Left ventricle myocardium inferior (tissue), 1 donor: ENCODE measurements around the gene CADPS. TPM values are rescaled to one million over a fixed set of nuclear protein-coding genes. Genes with fewer than 3 reads are reported as not detected.
A peak's percentile ranks its signal among the peaks of the same experiment; 100 is the strongest.

Source experiments
- DNase-seq: peaks from one replicate; pipeline ENCODE4 v3.0.0-alpha.2; 2020
- H3K27ac ChIP-seq: fragments of 200-600 bp; replicated peaks from 2 replicates; pipeline ENCODE4 v1.8.0; 2021
- H3K27me3 ChIP-seq: fragments of 200-600 bp; 2 replicates; pipeline ENCODE4 v1.8.0; 2021; ENCODE audit warnings: low read depth
- H3K36me3 ChIP-seq: fragments of 200-600 bp; 2 replicates; pipeline ENCODE4 v1.8.0; 2021
- H3K4me1 ChIP-seq: fragments of 200-600 bp; 2 replicates; pipeline ENCODE4 v1.8.0; 2021
- H3K4me3 ChIP-seq: fragments of 200-600 bp; 2 replicates; pipeline ENCODE4 v1.8.0; 2021; ENCODE audit warnings: mild to moderate bottlenecking, moderate library complexity
- H3K9me3 ChIP-seq: fragments of 200-600 bp; replicated peaks from 2 replicates; pipeline ENCODE4 v1.8.0; 2021
- intact Hi-C: fragments of 100-400 bp; cut with micrococcal nuclease; formaldehyde crosslinking; loops from one replicate; pipeline ENCODE4 v1.11.0; 2022
- total RNA-seq: library from RNA; stranded (reverse); fragmentation: NEBNext Ultra II Directional; extraction: Animal tissue kit (Norgen Biotek cat#: 25700); gene quantifications from one replicate; pipeline ENCODE4 v1.2.1, GENCODE V29; 2021
- TF ChIP-seq, protein P1 (sequence below): fragments of 200-600 bp; IDR thresholded peaks from 2 replicates; pipeline ENCODE4 v1.8.0; 2021; ENCODE audit warnings: antibody characterized with exemption, mild to moderate bottlenecking, borderline replicate concordance
- donor health status: DM: no; HTN: yes; CAD: no; lungs with severe emphysema.

Gene CADPS
- total RNA-seq, 1 donor from 2014 or later: 25.0 TPM

GRCh38 chr3:62655056-62655690 lies 220.0 kb downstream of the CADPS start:
- H3K9me3 ChIP-seq: no peaks in the 10 kb centered on the region
- peaks cover 23% of the 10 kb centered on the region for H3K4me1 ChIP-seq
- no peak for DNase-seq
- H3K4me3 ChIP-seq: no peak overlapping the region
- no peaks in the 10 kb centered on the region for H3K36me3 ChIP-seq
- intact Hi-C loops: no loop called here
- TF ChIP-seq, protein P1, sequence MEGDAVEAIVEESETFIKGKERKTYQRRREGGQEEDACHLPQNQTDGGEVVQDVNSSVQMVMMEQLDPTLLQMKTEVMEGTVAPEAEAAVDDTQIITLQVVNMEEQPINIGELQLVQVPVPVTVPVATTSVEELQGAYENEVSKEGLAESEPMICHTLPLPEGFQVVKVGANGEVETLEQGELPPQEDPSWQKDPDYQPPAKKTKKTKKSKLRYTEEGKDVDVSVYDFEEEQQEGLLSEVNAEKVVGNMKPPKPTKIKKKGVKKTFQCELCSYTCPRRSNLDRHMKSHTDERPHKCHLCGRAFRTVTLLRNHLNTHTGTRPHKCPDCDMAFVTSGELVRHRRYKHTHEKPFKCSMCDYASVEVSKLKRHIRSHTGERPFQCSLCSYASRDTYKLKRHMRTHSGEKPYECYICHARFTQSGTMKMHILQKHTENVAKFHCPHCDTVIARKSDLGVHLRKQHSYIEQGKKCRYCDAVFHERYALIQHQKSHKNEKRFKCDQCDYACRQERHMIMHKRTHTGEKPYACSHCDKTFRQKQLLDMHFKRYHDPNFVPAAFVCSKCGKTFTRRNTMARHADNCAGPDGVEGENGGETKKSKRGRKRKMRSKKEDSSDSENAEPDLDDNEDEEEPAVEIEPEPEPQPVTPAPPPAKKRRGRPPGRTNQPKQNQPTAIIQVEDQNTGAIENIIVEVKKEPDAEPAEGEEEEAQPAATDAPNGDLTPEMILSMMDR: no peak
- peak overlapping the region; percentile 0 for H3K27ac ChIP-seq
- H3K27me3 ChIP-seq: no peaks in the 10 kb centered on the region

DNA sequence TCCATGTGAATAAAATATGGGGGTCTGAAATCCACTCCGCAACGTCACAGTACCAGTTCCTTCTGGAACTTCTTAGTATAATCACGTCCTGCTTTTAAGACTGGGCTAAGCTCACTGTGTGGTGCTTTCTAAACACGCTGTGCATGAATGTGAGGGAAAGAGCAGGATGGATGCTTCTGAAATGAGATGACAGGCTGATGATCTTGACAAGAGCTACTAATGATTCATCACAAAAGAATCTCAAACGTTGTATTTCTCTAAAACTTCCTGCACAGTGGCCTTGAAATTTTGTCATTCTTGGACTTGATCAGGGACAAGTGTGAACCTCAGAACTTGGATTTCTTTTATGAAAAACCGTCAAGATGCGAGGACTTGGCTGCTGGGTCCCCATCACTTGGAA lies 221.4 kb downstream of the CADPS start:
- Histone ChIP-seq H3K4me3 (no peak overlapping the region), H3K36me3 (no peaks in the 10 kb centered on the region), H3K27ac (no peak overlapping the region), H3K9me3 (no peaks in the 10 kb centered on the region), H3K27me3 (no peaks in the 10 kb centered on the region), H3K4me1 (peaks cover 23% of the 10 kb centered on the region)
- no peak for DNase-seq
- TF ChIP-seq, protein P1: no peak
- intact Hi-C loops: no loop called here

- no peak overlapping the region for H3K27ac ChIP-seq
- no peaks in the 10 kb centered on the region for H3K36me3 ChIP-seq
- DNase-seq: no peak
- intact Hi-C loops: no loop called here
- H3K27me3 ChIP-seq: no peaks in the 10 kb centered on the region
- H3K9me3 ChIP-seq: no peaks in the 10 kb centered on the region
- H3K4me1 ChIP-seq: no peaks in the 10 kb centered on the region
- no peak overlapping the region for H3K4me3 ChIP-seq
- TF ChIP-seq, protein P1: no peak
Observed at GRCh38 chr3:62647711-62648110, 227.5 kb downstream of the CADPS start.

- H3K27me3 ChIP-seq: no peaks in the 10 kb centered on the region
- H3K4me1 ChIP-seq: no peaks in the 10 kb centered on the region
- TF ChIP-seq, protein P1: no peak
- H3K27ac ChIP-seq: no peak overlapping the region
- H3K4me3 ChIP-seq: no peak overlapping the region
- no peaks in the 10 kb centered on the region for H3K9me3 ChIP-seq
- intact Hi-C loops: no loop called here
- no peak for DNase-seq
- no peaks in the 10 kb centered on the region for H3K36me3 ChIP-seq
Observed at GRCh38 chr3:62644493-62644892, 230.7 kb downstream of the CADPS start.

- Histone ChIP-seq H3K27ac (no peak overlapping the region), H3K9me3 (no peaks in the 10 kb centered on the region), H3K4me3 (no peak overlapping the region), H3K27me3 (no peaks in the 10 kb centered on the region), H3K4me1 (no peaks in the 10 kb centered on the region), H3K36me3 (no peaks in the 10 kb centered on the region)
- no peak for DNase-seq
- intact Hi-C loops: no loop called here
- TF ChIP-seq, protein P1: no peak
Observed at GRCh38 chr3:62638316-62638715, 236.9 kb downstream of the CADPS start.
